ENCODE measurements around the gene BABAM2. TPM values are rescaled to one million over a fixed set of nuclear protein-coding genes. Genes with fewer than 3 reads are reported as not detected.
A peak's percentile ranks its signal among the peaks of the same experiment; 100 is the strongest.

The BABAM2 gene
- total RNA-seq, 1 experiment from 2014 or later: 57.6 TPM

DNA sequence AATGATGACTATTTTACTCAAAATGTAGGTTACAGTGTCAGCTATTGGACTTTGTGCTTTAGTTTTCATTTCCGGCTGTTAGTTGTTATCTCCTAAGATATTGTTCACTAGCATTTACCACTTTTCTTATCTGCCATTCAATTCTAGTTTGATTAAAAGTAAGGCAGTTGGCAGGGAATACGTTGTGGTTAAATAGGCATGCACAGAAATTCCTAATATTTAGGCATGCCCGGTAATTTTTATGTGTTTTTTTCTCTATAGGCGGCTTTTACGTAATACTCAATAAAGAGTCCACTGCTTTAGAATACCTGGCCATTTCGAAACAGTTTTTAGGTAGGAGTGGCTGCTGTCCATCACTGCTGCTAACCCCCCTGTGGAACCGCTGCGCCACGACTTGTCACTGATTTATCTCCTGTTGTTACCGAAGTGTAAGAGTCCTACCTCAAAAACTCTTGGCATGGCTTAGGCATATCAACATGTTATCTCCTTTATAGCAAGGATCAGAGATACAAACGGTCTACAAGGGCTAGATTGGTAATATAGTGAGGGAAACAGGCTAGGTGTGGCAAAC is 39.5 kb downstream of the BABAM2 start:
- H3K4me1 Mint-ChIP-seq (ENCODE audit: insufficient read depth, unreplicated experiment): peaks cover 16% of the 10 kb centered on the region

DNA sequence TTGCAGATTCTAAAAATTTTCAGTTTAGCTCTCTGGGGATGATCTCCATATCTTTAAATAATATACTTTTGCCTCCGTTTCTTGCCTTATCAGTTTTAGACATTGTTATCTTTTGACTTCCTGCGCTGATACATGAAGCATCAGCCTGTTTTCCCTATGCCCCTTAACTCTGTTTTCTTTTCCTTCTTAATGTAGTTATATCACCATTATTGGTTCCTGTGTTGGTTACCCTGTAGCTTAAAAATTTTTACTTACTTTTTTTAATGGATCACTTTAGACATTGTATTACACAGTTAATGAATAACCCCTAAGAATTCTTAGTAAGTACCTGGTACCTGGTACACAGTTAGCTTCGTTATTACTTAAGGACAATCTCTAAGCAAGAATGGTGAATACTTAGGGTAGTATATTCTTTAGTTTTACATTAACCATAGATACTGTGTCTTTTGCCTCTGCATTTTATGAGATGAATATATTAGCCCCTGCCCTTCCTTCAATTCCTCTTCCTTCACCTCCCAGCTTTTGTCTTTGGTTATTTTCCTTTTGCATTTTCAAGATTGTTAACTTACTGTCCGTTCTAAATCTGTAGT is 40.9 kb downstream of the BABAM2 start:
- no TSS peak for BruUV-seq (replicated peaks)
- POLR2A ChIA-PET: no interaction called here
- no peak for DNase-seq (ENCODE audit: unreplicated experiment)
- Mint-ChIP-seq H3K9me3 (ENCODE audit: unreplicated experiment) (no peaks in the 10 kb centered on the region), H3K36me3 (ENCODE audit: insufficient read depth, unreplicated experiment) (peaks cover 16% of the 10 kb centered on the region), H3K27me3 (ENCODE audit: insufficient read depth, unreplicated experiment) (no peaks in the 10 kb centered on the region), H3K27ac (ENCODE audit: low read depth, unreplicated experiment) (peak overlapping the region; percentile 46), H3K4me1 (ENCODE audit: insufficient read depth, unreplicated experiment) (peaks cover 16% of the 10 kb centered on the region), H3K4me3 (ENCODE audit: unreplicated experiment) (no peak overlapping the region)
- TF ChIP-seq, protein P1, sequence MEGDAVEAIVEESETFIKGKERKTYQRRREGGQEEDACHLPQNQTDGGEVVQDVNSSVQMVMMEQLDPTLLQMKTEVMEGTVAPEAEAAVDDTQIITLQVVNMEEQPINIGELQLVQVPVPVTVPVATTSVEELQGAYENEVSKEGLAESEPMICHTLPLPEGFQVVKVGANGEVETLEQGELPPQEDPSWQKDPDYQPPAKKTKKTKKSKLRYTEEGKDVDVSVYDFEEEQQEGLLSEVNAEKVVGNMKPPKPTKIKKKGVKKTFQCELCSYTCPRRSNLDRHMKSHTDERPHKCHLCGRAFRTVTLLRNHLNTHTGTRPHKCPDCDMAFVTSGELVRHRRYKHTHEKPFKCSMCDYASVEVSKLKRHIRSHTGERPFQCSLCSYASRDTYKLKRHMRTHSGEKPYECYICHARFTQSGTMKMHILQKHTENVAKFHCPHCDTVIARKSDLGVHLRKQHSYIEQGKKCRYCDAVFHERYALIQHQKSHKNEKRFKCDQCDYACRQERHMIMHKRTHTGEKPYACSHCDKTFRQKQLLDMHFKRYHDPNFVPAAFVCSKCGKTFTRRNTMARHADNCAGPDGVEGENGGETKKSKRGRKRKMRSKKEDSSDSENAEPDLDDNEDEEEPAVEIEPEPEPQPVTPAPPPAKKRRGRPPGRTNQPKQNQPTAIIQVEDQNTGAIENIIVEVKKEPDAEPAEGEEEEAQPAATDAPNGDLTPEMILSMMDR (IDR thresholded peaks at IDR 0.05; ENCODE audit: unreplicated experiment): no peak
- intact Hi-C loops (cut with micrococcal nuclease): no loop called here
- CTCF ChIA-PET: no interaction called here

More for the DNA sequence above, 39.5 kb downstream of the BABAM2 start:
- H3K4me3 Mint-ChIP-seq (ENCODE audit: unreplicated experiment): no peak overlapping the region
- intact Hi-C loops (cut with micrococcal nuclease): no loop called here
- no peaks in the 10 kb centered on the region for H3K27me3 Mint-ChIP-seq (ENCODE audit: insufficient read depth, unreplicated experiment)
- no peaks in the 10 kb centered on the region for H3K9me3 Mint-ChIP-seq (ENCODE audit: unreplicated experiment)
- no peak for DNase-seq (ENCODE audit: unreplicated experiment)
- POLR2A ChIA-PET: interaction anchor here (0.6 to 0.7 kb wide), 3 partner anchors 24 to 339 kb away, joined by 3 read pairs; no protein-coding TSS in a partner anchor
- BruUV-seq (replicated peaks): no TSS peak
- H3K27ac Mint-ChIP-seq (ENCODE audit: low read depth, unreplicated experiment): no peak overlapping the region
- CTCF ChIA-PET: no interaction called here
- TF ChIP-seq, protein P1 (IDR thresholded peaks at IDR 0.05; ENCODE audit: unreplicated experiment): no peak
- H3K36me3 Mint-ChIP-seq (ENCODE audit: insufficient read depth, unreplicated experiment): peaks cover 16% of the 10 kb centered on the region

DNA sequence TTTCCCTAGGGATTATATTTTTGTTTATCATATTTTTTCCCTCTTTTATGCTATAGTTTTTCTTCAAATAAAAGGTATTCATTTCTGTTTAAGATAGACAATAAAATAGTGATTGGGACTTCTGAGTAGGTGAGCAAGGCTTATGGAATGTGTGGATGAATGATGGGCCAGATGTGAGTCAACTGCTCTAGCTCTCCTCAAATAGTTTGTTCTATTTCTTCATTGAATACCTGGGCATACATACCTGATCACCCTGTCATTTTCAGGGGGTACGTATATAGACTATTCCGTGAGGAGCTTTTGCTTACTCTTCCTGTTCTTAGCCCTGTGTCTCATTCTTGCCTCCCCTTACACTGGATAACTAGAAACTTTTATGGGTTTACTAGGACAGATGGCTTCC is 41.9 kb downstream of the BABAM2 start:
- Mint-ChIP-seq H3K4me1 (ENCODE audit: insufficient read depth, unreplicated experiment) (peaks cover 16% of the 10 kb centered on the region), H3K27ac (ENCODE audit: low read depth, unreplicated experiment) (peak overlapping the region; percentile 11), H3K4me3 (ENCODE audit: unreplicated experiment) (no peak overlapping the region), H3K36me3 (ENCODE audit: insufficient read depth, unreplicated experiment) (peaks cover 16% of the 10 kb centered on the region), H3K9me3 (ENCODE audit: unreplicated experiment) (no peaks in the 10 kb centered on the region), H3K27me3 (ENCODE audit: insufficient read depth, unreplicated experiment) (no peaks in the 10 kb centered on the region)
- CTCF ChIA-PET: no interaction called here
- intact Hi-C loops (cut with micrococcal nuclease): loop anchor here (1.0 kb wide), 1 partner anchor 133 kb away; no protein-coding TSS in a partner anchor
- BruUV-seq (replicated peaks): no TSS peak
- peak; percentile 55 for DNase-seq (ENCODE audit: unreplicated experiment)
- POLR2A ChIA-PET: interaction anchor here (0.7 to 1.4 kb wide), 7 partner anchors 23 to 464 kb away, joined by 3 to 4 read pairs (median 3); partner anchors contain the start of genes BABAM2 and RBKS
- TF ChIP-seq, protein P1 (IDR thresholded peaks at IDR 0.05; ENCODE audit: unreplicated experiment): no peak

DNA sequence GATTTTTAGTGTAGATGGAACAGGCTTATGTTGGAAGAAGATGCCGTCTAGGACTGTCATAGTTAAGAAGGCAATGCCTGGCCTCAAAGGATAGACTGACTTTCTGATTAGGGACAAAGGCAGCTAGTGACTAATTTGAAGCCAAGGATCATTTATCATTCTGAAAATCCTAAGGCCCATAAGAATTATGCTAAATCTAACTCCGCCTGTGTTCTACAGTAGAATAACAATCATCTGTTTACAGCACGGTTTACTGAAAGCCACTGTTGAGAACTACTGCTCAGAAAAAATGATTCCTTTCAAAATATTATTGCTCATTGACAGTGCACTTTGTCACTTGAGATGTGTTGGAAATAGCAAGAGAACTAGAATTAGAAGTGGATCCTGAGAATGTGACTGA is 44.5 kb downstream of the BABAM2 start:
- Mint-ChIP-seq H3K27me3 (ENCODE audit: insufficient read depth, unreplicated experiment) (no peaks in the 10 kb centered on the region), H3K27ac (ENCODE audit: low read depth, unreplicated experiment) (no peak overlapping the region), H3K36me3 (ENCODE audit: insufficient read depth, unreplicated experiment) (peaks cover 16% of the 10 kb centered on the region), H3K9me3 (ENCODE audit: unreplicated experiment) (no peaks in the 10 kb centered on the region), H3K4me1 (ENCODE audit: insufficient read depth, unreplicated experiment) (peaks cover 16% of the 10 kb centered on the region), H3K4me3 (ENCODE audit: unreplicated experiment) (no peak overlapping the region)
- TF ChIP-seq, protein P1 (IDR thresholded peaks at IDR 0.05; ENCODE audit: unreplicated experiment): no peak
- BruUV-seq (replicated peaks): no TSS peak
- CTCF ChIA-PET: no interaction called here
- intact Hi-C loops (cut with micrococcal nuclease): no loop called here
- DNase-seq (ENCODE audit: unreplicated experiment): no peak
- POLR2A ChIA-PET: interaction anchor here (1.0 kb wide), 2 partner anchors 10 to 11 kb away, joined by 4 read pairs; no protein-coding TSS in a partner anchor

All from MCF 10A (cell line).